Spleen (tissue), 11 donors: ENCODE measurements around the gene HOXA10. TPM values are rescaled to one million over a fixed set of nuclear protein-coding genes. Genes with fewer than 3 reads are reported as not detected.

Experiments used
- DNase-seq: peaks from one replicate; pipeline ENCODE4 v3.0.0-alpha.2; 2020
- H3K27ac ChIP-seq, 8 donors: fragments of 200-600 bp; sonication (generic) in 7 of 8; 1 replicate in 4 of 8; 2 replicates in 4 of 8; pipeline versions ENCODE4 v1.5.0 to v1.8.0; 2016 to 2021; ENCODE audit warnings: inconsistent platforms in 4 of 8, mild to moderate bottlenecking in 4 of 8, moderate library complexity in 1 of 8
- H3K27me3 ChIP-seq, 7 donors: fragments of 200-600 bp; sonication (generic) in 6 of 7; replicated peaks in 1 of 7; 1 replicate in 4 of 7; 2 replicates in 3 of 7; pipeline versions ENCODE4 v1.5.0 to v1.8.0; 2016 to 2021; ENCODE audit warnings: inconsistent platforms in 3 of 7, mild to moderate bottlenecking in 1 of 7
- H3K36me3 ChIP-seq, 6 donors: fragments of 200-600 bp; sonication (generic) in 5 of 6; 1 replicate in 4 of 6; 2 replicates in 2 of 6; pipeline versions ENCODE4 v1.5.0 to v1.8.0; 2016 to 2021; ENCODE audit warnings: inconsistent platforms in 2 of 6
- H3K4me1 ChIP-seq, 6 donors: fragments of 200-600 bp; sonication (generic) in 5 of 6; 1 replicate in 3 of 6; 2 replicates in 3 of 6; pipeline versions ENCODE4 v1.5.0 to v1.8.0; 2016 to 2021; ENCODE audit warnings: inconsistent platforms in 3 of 6
- H3K4me3 ChIP-seq, 8 donors: fragments of 200-600 bp; sonication (generic) in 7 of 8; 1 replicate in 4 of 8; 2 replicates in 4 of 8; pipeline versions ENCODE4 v1.5.0 to v1.8.0; 2016 to 2021; ENCODE audit warnings: inconsistent platforms in 4 of 8, mild to moderate bottlenecking in 4 of 8, moderate library complexity in 2 of 8
- H3K9me3 ChIP-seq, 8 donors: fragments of 200-600 bp; sonication (generic) in 7 of 8; 1 replicate in 4 of 8; 2 replicates in 4 of 8; pipeline versions ENCODE4 v1.5.0 to v1.8.0; 2016 to 2021; ENCODE audit warnings: inconsistent platforms in 4 of 8
- CTCF ChIP-seq, 11 experiments: fragments of 200-600 bp in 7 of 11; fragments of 450-650 bp in 4 of 11; sonication (generic) in 4 of 11; IDR thresholded peaks in 8 of 11; conservative IDR thresholded peaks in 3 of 11; 1 replicate in 7 of 11; 2 replicates in 4 of 11; pipeline versions ENCODE4 v1.4.0 to v1.8.0; 2016 to 2021; ENCODE audit warnings: antibody characterized with exemption in 11 of 11, inconsistent platforms in 4 of 11, mild to moderate bottlenecking in 1 of 11
- POLR2A ChIP-seq, 3 donors: fragments of 450-650 bp; IDR thresholded peaks; one replicate each; pipeline ENCODE4 v1.5.1; 2017; ENCODE audit warnings: antibody characterized with exemption in 3 of 3, mild to moderate bottlenecking in 1 of 3
- POLR2AphosphoS5 ChIP-seq, 3 donors: sonication (generic); formaldehyde crosslinking; IDR thresholded peaks; one replicate each; pipeline ENCODE4 v1.5.1; 2017; ENCODE audit warnings: antibody characterized with exemption in 3 of 3
- WGBS, 5 donors: extraction: QIAGEN DNeasy Blood & Tissue Kit in 3 of 5; methylation state at CpG; one replicate each; pipeline versions ENCODE4 v1.1.5 to v1.1.7; 2013 to 2018; 5-methylcytosine and 5-hydroxymethylcytosine counted together
- intact Hi-C: fragments of 100-400 bp; cut with DNase I; formaldehyde crosslinking; loops from one replicate; pipeline ENCODE4 v1.15.0; 2023; ENCODE audit warnings: low total_unique reads
- polyA plus RNA-seq, 3 donors: library from polyadenylated mRNA; stranded (reverse); fragments of 200-250 nt; gene quantifications; one replicate each; pipeline ENCODE4 v1.2.1, GENCODE V29; 2013
- total RNA-seq, 7 donors: library from RNA; depleted of rRNA in 3 of 7; stranded (reverse); fragments of >200 nt in 3 of 7; fragmentation: NEBNext Ultra II Directional in 4 of 7; extraction: Animal tissue kit (Norgen Biotek cat#: 25700) in 4 of 7; gene quantifications; one replicate each; pipeline versions ENCODE4 v1.1.0 to v1.2.1, GENCODE V29; 2016 to 2021
- donor health status: healthy with polysubstance abuse.
- donor health status: DM: no; HTN: no; CAD: no; lungs with moderate emphysema.
- donor health status: DM: no; HTN: no; CAD: no.
- donor health status: Bipolar disorder and iron deficiency.
- donor health status: healthy.
- donor health status: DM: no; HTN: no; CAD: no.
- donor health status: DM: yes; HTN: yes; CAD: no.

The HOXA10 gene
- total and polyA plus RNA-seq, 10 donors: 0.05 to 0.72 (median 0.20) TPM; not detected in 4

- Histone ChIP-seq H3K9me3 (peaks cover 0 to 8% (median 0%) of the 10 kb centered on the region in 8 donors), H3K4me3 (no peak overlapping the region), H3K27ac (no peak overlapping the region), H3K27me3 (peaks cover 47 to 100% (median 100%) of the 10 kb centered on the region in 7 donors), H3K4me1 (peaks cover 17 to 82% (median 49%) of the 10 kb centered on the region in 6 donors), H3K36me3 (no peaks in the 10 kb centered on the region)
- WGBS, 5 donors: 4 to 10% (median 6%) methylated on average over 30 of the region's 30 CpGs
- no peak for TF ChIP-seq POLR2A (IDR thresholded peaks at IDR 0.05)
- no peak for TF ChIP-seq CTCF (IDR thresholded peaks at IDR 0.05 in 8 of 11, conservative IDR thresholded peaks at IDR 0.05 in 3 of 11)
- TF ChIP-seq POLR2AphosphoS5 (IDR thresholded peaks at IDR 0.05): peak in 1 of 3 donors; percentile 3
- intact Hi-C loops: no loop called here
- peak; percentile 54 for DNase-seq
Measured at GRCh38 chr7:27171637-27172314, 2.3 kb downstream of the HOXA10 start.

GRCh38 chr7:27171325-27171636 lies 2.8 kb downstream of the HOXA10 start:
- peak; percentile 62 for DNase-seq
- H3K27me3 ChIP-seq: peaks cover 51 to 100% (median 100%) of the 10 kb centered on the region in 7 donors
- no peak overlapping the region for H3K27ac ChIP-seq
- WGBS, 5 donors: 3 to 16% (median 10%) methylated on average over 8 of the region's 8 CpGs
- peaks cover 0 to 9% (median 0%) of the 10 kb centered on the region in 8 donors for H3K9me3 ChIP-seq
- H3K4me3 ChIP-seq: no peak overlapping the region
- intact Hi-C loops: no loop called here
- H3K4me1 ChIP-seq: peaks cover 22 to 87% (median 54%) of the 10 kb centered on the region in 6 donors
- H3K36me3 ChIP-seq: no peaks in the 10 kb centered on the region
- TF ChIP-seq CTCF (IDR thresholded peaks at IDR 0.05 in 8 of 11, conservative IDR thresholded peaks at IDR 0.05 in 3 of 11): no peak
- no peak for TF ChIP-seq POLR2A (IDR thresholded peaks at IDR 0.05)
- TF ChIP-seq POLR2AphosphoS5 (IDR thresholded peaks at IDR 0.05): peak in 2 of 3 donors; percentile 4 to 14

GRCh38 chr7:27170426-27171324 lies 3.4 kb downstream of the HOXA10 start:
- no peak overlapping the region for H3K4me3 ChIP-seq
- H3K27ac ChIP-seq: no peak overlapping the region
- peaks cover 0 to 14% (median 0%) of the 10 kb centered on the region in 8 donors for H3K9me3 ChIP-seq
- intact Hi-C loops: no loop called here
- H3K27me3 ChIP-seq: peaks cover 57 to 100% (median 100%) of the 10 kb centered on the region in 7 donors
- TF ChIP-seq POLR2AphosphoS5 (IDR thresholded peaks at IDR 0.05) (no peak), CTCF (IDR thresholded peaks at IDR 0.05 in 8 of 11, conservative IDR thresholded peaks at IDR 0.05 in 3 of 11) (no peak), POLR2A (IDR thresholded peaks at IDR 0.05) (no peak)
- 27 to 29% (median 27%) methylated on average over 11 of the region's 11 CpGs for WGBS, 5 donors
- no peaks in the 10 kb centered on the region for H3K36me3 ChIP-seq
- H3K4me1 ChIP-seq: peaks cover 23 to 89% (median 60%) of the 10 kb centered on the region in 6 donors
- no peak for DNase-seq
